ENCODE results near the gene GGT5. TPM values are rescaled to one million over a fixed set of nuclear protein-coding genes. Genes with fewer than 3 reads are reported as not detected.
"Not testable (repeated sequence)": the region's sequence is repeated elsewhere in the genome, so short reads cannot be mapped to it uniquely, and the experiment has no call there.

The GGT5 gene
- total and polyA plus RNA-seq, 4 donors = 6.3 to 35.0 (median 20.2) TPM

GRCh38 chr22:24289114-24289513 is 44.2 kb upstream of the GGT5 start:
- 24% methylated on average over 4 of the region's 4 CpGs for WGBS
- H3K36me3 ChIP-seq (ENCODE audit: control insufficient read depth in 4 of 4, insufficient read depth in 3 of 4, low read depth in 1 of 4, low read length in 3 of 4) = no peaks in the 10 kb centered on the region
- no peak for DNase-seq (ENCODE audit: low spot score)
- no peaks in the 10 kb centered on the region for H3K27me3 ChIP-seq (ENCODE audit: control insufficient read depth in 4 of 4, insufficient read depth in 4 of 4, low read length in 3 of 4)
- peak; percentile 67 for TF ChIP-seq NR2F2 (IDR thresholded peaks at IDR 0.05)
- peak; percentile 41 to 46 for TF ChIP-seq JUND (IDR thresholded peaks at IDR 0.05)
- TF ChIP-seq SP1 (IDR thresholded peaks at IDR 0.05) = peak; percentile 47
- no peak for TF ChIP-seq YY1 (IDR thresholded peaks at IDR 0.05)
- TF ChIP-seq, protein P1, sequence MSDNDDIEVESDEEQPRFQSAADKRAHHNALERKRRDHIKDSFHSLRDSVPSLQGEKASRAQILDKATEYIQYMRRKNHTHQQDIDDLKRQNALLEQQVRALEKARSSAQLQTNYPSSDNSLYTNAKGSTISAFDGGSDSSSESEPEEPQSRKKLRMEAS (IDR thresholded peaks at IDR 0.05) = peak; percentile 24
- TF ChIP-seq RXRA (IDR thresholded peaks at IDR 0.05) = peak; percentile 20 to 56
- no peak for TF ChIP-seq ATF3 (IDR thresholded peaks at IDR 0.05)
- TF ChIP-seq RAD21 (IDR thresholded peaks at IDR 0.05) = no peak
- TF ChIP-seq HNF4A (conservative IDR thresholded peaks at IDR 0.05) = peak; percentile 33 to 54
- no peak for TF ChIP-seq CTCF (IDR thresholded peaks at IDR 0.05; ENCODE audit: low read depth, low read length, missing input control)
- TF ChIP-seq, protein P2, sequence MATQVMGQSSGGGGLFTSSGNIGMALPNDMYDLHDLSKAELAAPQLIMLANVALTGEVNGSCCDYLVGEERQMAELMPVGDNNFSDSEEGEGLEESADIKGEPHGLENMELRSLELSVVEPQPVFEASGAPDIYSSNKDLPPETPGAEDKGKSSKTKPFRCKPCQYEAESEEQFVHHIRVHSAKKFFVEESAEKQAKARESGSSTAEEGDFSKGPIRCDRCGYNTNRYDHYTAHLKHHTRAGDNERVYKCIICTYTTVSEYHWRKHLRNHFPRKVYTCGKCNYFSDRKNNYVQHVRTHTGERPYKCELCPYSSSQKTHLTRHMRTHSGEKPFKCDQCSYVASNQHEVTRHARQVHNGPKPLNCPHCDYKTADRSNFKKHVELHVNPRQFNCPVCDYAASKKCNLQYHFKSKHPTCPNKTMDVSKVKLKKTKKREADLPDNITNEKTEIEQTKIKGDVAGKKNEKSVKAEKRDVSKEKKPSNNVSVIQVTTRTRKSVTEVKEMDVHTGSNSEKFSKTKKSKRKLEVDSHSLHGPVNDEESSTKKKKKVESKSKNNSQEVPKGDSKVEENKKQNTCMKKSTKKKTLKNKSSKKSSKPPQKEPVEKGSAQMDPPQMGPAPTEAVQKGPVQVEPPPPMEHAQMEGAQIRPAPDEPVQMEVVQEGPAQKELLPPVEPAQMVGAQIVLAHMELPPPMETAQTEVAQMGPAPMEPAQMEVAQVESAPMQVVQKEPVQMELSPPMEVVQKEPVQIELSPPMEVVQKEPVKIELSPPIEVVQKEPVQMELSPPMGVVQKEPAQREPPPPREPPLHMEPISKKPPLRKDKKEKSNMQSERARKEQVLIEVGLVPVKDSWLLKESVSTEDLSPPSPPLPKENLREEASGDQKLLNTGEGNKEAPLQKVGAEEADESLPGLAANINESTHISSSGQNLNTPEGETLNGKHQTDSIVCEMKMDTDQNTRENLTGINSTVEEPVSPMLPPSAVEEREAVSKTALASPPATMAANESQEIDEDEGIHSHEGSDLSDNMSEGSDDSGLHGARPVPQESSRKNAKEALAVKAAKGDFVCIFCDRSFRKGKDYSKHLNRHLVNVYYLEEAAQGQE (IDR thresholded peaks at IDR 0.05) = no peak
- H3K4me1 ChIP-seq (ENCODE audit: control insufficient read depth in 4 of 4, insufficient read depth in 4 of 4, low read length in 3 of 4) = peaks cover 11 to 46% (median 39%) of the 10 kb centered on the region in 4 donors
- H3K4me3 ChIP-seq (ENCODE audit: low read depth in 1 of 3, low read length in 3 of 3) = no peak overlapping the region
- no peaks in the 10 kb centered on the region for H3K9me3 ChIP-seq (ENCODE audit: control insufficient read depth in 4 of 4, low read length in 3 of 4)
- H3K9ac ChIP-seq (ENCODE audit: low read depth in 1 of 2, low read length in 2 of 2) = peak overlapping the region in 1 of 2 donors; percentile 72
- peak overlapping the region; percentile 74 to 88 for H3K27ac ChIP-seq (ENCODE audit: low read depth in 1 of 2, low read length in 2 of 2)

DNA sequence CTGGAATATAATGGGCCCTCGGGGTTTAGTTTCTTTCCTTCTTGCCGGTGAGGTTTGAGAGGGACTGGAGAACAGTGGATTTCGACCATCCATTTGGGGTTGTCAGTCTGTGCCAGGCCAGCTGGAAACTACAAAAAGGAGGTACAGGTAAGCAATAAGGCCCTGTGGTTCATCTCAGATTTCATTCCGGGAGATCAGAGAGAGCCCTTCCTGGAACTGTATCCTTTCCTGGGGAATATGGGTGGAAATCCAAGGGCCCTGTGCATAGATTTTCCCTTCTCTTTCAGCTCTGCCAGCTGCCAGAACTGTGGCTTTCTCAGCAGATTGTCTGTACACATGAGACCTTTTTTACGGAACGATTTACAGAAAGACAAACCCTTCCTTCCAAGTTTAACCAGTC is 42.9 kb upstream of the GGT5 start:
- not testable (repeated sequence) for H3K9ac ChIP-seq (ENCODE audit: low read depth in 1 of 2, low read length in 2 of 2); H3K27ac ChIP-seq (ENCODE audit: low read depth in 1 of 2, low read length in 2 of 2); H3K9me3 ChIP-seq (ENCODE audit: control insufficient read depth in 4 of 4, low read length in 3 of 4); H3K4me3 ChIP-seq (ENCODE audit: low read depth in 1 of 3, low read length in 3 of 3); DNase-seq (ENCODE audit: low spot score); H3K36me3 ChIP-seq (ENCODE audit: control insufficient read depth in 4 of 4, insufficient read depth in 3 of 4, low read depth in 1 of 4, low read length in 3 of 4); H3K27me3 ChIP-seq (ENCODE audit: control insufficient read depth in 4 of 4, insufficient read depth in 4 of 4, low read length in 3 of 4)
- 77% methylated on average over 6 of the region's 6 CpGs for WGBS
- peaks cover 13 to 46% (median 40%) of the 10 kb centered on the region in 4 donors for H3K4me1 ChIP-seq (ENCODE audit: control insufficient read depth in 4 of 4, insufficient read depth in 4 of 4, low read length in 3 of 4)

DNA sequence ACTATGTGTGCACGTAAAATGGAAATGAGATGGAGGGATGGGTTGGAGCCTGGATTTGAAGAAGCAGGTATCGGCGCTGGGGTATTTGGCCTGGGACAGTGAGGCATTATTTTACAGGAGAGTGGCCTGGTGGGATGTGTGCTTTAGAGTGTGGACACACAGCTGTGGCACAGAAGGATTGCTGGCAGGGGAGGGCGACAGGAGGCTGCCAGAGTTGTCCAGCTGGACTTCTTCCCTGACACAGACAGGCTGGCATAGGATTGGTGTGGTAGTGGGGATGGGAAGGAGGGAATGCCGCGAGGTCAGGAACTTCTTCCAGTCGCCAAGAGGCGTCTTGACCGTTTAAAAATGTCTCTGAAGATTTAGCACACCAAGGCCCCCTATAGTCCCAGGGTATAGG is 42.3 kb upstream of the GGT5 start:
- not testable (repeated sequence) for H3K27ac ChIP-seq (ENCODE audit: low read depth in 1 of 2, low read length in 2 of 2); H3K9ac ChIP-seq (ENCODE audit: low read depth in 1 of 2, low read length in 2 of 2); H3K27me3 ChIP-seq (ENCODE audit: control insufficient read depth in 4 of 4, insufficient read depth in 4 of 4, low read length in 3 of 4); DNase-seq (ENCODE audit: low spot score); H3K4me3 ChIP-seq (ENCODE audit: low read depth in 1 of 3, low read length in 3 of 3); H3K9me3 ChIP-seq (ENCODE audit: control insufficient read depth in 4 of 4, low read length in 3 of 4); H3K36me3 ChIP-seq (ENCODE audit: control insufficient read depth in 4 of 4, insufficient read depth in 3 of 4, low read depth in 1 of 4, low read length in 3 of 4)
- peaks cover 13 to 46% (median 40%) of the 10 kb centered on the region in 4 donors for H3K4me1 ChIP-seq (ENCODE audit: control insufficient read depth in 4 of 4, insufficient read depth in 4 of 4, low read length in 3 of 4)
- WGBS = 73% methylated on average over 8 of the region's 9 CpGs

Data from liver (tissue), 9 donors.